WTC11 (cell line): ENCODE results near the gene ENTPD6. TPM values are rescaled to one million over a fixed set of nuclear protein-coding genes. Genes with fewer than 3 reads are reported as not detected.

Experiments used
- ATAC-seq: fragments of 200-7000 bp; cut with Tn5 transposase; 2 replicates; pipeline ENCODE4 v1.10.0; 2021; ENCODE audit warnings: mild to moderate bottlenecking, moderate library complexity
- CTCF ChIA-PET: fragments of 300-600 bp; sonication (Branson Sonifier 250); formaldehyde crosslinking; loops from one replicate; lab custom pipeline; 2021; ENCODE audit warnings: antibody characterized with exemption; lab: Charles Lee
- POLR2A ChIA-PET: fragments of 350-600 bp; sonication (Branson Sonifier 250); formaldehyde crosslinking; loops from one replicate; lab custom pipeline; 2021; ENCODE audit warnings: antibody characterized with exemption; lab: Charles Lee
- DNase-seq: peaks from one replicate; pipeline ENCODE4 v3.0.0; 2021; ENCODE audit warnings: low spot score
- H3K27ac Mint-ChIP-seq: 2 replicates; pipeline ENCODE4 v1.8.0; 2021; ENCODE audit warnings: mixed read lengths
- H3K27me3 Mint-ChIP-seq: 2 replicates; pipeline ENCODE4 v1.8.0; 2021; ENCODE audit warnings: low read depth, mild to moderate bottlenecking, moderate library complexity, mixed read lengths
- H3K36me3 Mint-ChIP-seq: 2 replicates; pipeline ENCODE4 v1.8.0; 2021; ENCODE audit warnings: mixed read lengths
- H3K4me1 Mint-ChIP-seq: 2 replicates; pipeline ENCODE4 v1.8.0; 2022; ENCODE audit warnings: mixed read lengths
- H3K4me3 Mint-ChIP-seq: 2 replicates; pipeline ENCODE4 v1.8.0; 2021; ENCODE audit warnings: mild to moderate bottlenecking, moderate library complexity, mixed read lengths
- H3K9me3 Mint-ChIP-seq: 2 replicates; pipeline ENCODE4 v1.8.0; 2021; ENCODE audit warnings: mixed read lengths
- CTCF ChIP-seq: fragments of 200-600 bp; IDR thresholded peaks from 2 replicates; pipeline ENCODE4 v1.8.0; 2022; ENCODE audit warnings: antibody characterized with exemption
- EMX1 ChIP-seq: fragments of 250-450 bp; sonication (Bioruptor Pico); IDR thresholded peaks from 2 replicates; pipeline ENCODE4 v1.8.0; 2021; ENCODE audit warnings: mild to moderate bottlenecking
- ESRRA ChIP-seq: sonication (generic); formaldehyde crosslinking; IDR thresholded peaks from 2 replicates; pipeline ENCODE4 v1.8.1; 2022; ENCODE audit warnings: mild to moderate bottlenecking, missing genetic modification reagents, borderline replicate concordance
- FOXP1 ChIP-seq: sonication (generic); formaldehyde crosslinking; IDR thresholded peaks from 2 replicates; pipeline ENCODE4 v1.8.0; 2022; ENCODE audit warnings: missing genetic modification reagents, mild to moderate bottlenecking, moderate library complexity, borderline replicate concordance
- FOXP4 ChIP-seq: sonication (generic); formaldehyde crosslinking; IDR thresholded peaks from 2 replicates; pipeline ENCODE4 v1.8.0; 2022; ENCODE audit warnings: mild to moderate bottlenecking, missing genetic modification reagents
- GABPB1 ChIP-seq: sonication (generic); formaldehyde crosslinking; IDR thresholded peaks from 2 replicates; pipeline ENCODE4 v1.8.1; 2023; ENCODE audit warnings: mild to moderate bottlenecking, missing genetic modification reagents
- MXD4 ChIP-seq: fragments of 250-450 bp; sonication (Bioruptor Pico); IDR thresholded peaks from 2 replicates; pipeline ENCODE4 v1.8.0; 2021; ENCODE audit warnings: mild to moderate bottlenecking, moderate library complexity, borderline replicate concordance
- NR1H2 ChIP-seq: sonication (generic); formaldehyde crosslinking; IDR thresholded peaks from 2 replicates; pipeline ENCODE4 v1.9.0; 2021; ENCODE audit warnings: mild to moderate bottlenecking, moderate library complexity, missing genetic modification reagents
- STAT6 ChIP-seq: sonication (generic); formaldehyde crosslinking; conservative IDR thresholded peaks from 2 replicates; pipeline ENCODE4 v1.8.1; 2023; ENCODE audit warnings: mild to moderate bottlenecking, low read depth, missing genetic modification reagents, moderate library complexity
- ZNF281 ChIP-seq: sonication (generic); formaldehyde crosslinking; IDR thresholded peaks from 2 replicates; pipeline ENCODE4 v1.8.0; 2023; ENCODE audit warnings: mild to moderate bottlenecking, missing genetic modification reagents
- ZNF425 ChIP-seq: fragments of 250-450 bp; sonication (Bioruptor Pico); conservative IDR thresholded peaks from 2 replicates; pipeline ENCODE4 v1.9.0; 2021; ENCODE audit warnings: mild to moderate bottlenecking
- total RNA-seq: library from RNA; stranded (reverse); gene quantifications from 3 replicates; pipeline ENCODE4 v1.2.3, GENCODE V29; 2021

The ENTPD6 gene
- total RNA-seq, 1 experiment from 2014 or later: 56.9 TPM

GRCh38 chr20:25243416-25243979, 48.0 kb downstream of the ENTPD6 start (continued):
- no peak for TF ChIP-seq CTCF
- no peak for TF ChIP-seq FOXP1 (CRISPR knock-in tag)

- H3K27me3 Mint-ChIP-seq: peaks cover 9% of the 10 kb centered on the region
- ATAC-seq: no peak
- DNase-seq: no peak
- TF ChIP-seq FOXP4 (CRISPR knock-in tag) (no peak), NR1H2 (CRISPR knock-in tag) (no peak), ZNF281 (CRISPR knock-in tag) (no peak), GABPB1 (CRISPR knock-in tag) (no peak), STAT6 (CRISPR knock-in tag) (no peak), MXD4 (CRISPR knock-in tag) (no peak), ZNF425 (CRISPR knock-in tag) (no peak), ESRRA (CRISPR knock-in tag) (no peak), EMX1 (CRISPR knock-in tag) (no peak)
- H3K4me1 Mint-ChIP-seq: peaks cover 37% of the 10 kb centered on the region
- no peak overlapping the region for H3K4me3 Mint-ChIP-seq
- H3K36me3 Mint-ChIP-seq: no peaks in the 10 kb centered on the region
- H3K27ac Mint-ChIP-seq: no peak overlapping the region
- ChIA-PET POLR2A (no interaction called here), CTCF (no interaction called here)
- H3K9me3 Mint-ChIP-seq: peaks cover 4% of the 10 kb centered on the region
Measured at GRCh38 chr20:25244976-25245375, 49.5 kb downstream of the ENTPD6 start.
